GM19193 (cell line): ENCODE data around the gene MYO19.

Experiments used
- POLR2A ChIP-seq: IDR thresholded peaks from 4 replicates; pipeline ENCODE4 v1.6.1; 2011; ENCODE audit not compliant: insufficient read depth, insufficient read length; ENCODE audit errors: extremely low read depth

Gene MYO19

DNA sequence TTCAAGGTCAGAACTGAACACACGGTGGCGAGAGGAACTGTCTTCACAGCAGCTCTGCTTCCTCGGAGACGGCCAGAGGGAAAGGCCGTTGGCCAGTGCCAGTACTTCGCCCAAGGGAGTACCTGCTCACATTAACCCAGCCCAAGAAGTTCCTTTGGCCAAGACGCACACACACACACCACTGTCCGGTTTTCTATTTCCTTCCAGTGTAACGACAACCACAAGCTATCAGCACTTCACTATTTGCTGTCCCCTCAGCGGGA lies 9.3 kb upstream of the MYO19 start:
- no peak for TF ChIP-seq POLR2A

DNA sequence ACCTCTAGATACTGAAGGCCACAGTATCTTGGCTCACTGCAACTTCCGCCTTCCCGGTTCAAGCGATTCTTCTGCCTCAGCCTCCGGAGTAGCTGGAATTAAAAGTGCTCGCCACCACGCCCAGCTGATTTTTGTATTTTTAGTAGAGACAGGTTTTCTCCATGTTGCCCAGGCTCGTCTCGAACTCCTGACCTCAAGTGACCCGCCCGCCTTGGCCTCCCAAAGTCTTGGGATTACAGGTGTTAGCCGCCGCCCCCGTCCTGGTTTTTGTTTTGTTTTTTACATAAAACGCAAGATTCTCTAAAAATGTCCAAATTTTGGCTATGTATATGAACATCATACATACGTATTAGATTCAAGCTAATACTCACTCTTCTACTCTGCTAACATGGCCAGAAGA lies 8.1 kb upstream of the MYO19 start:
- TF ChIP-seq POLR2A: no peak

DNA sequence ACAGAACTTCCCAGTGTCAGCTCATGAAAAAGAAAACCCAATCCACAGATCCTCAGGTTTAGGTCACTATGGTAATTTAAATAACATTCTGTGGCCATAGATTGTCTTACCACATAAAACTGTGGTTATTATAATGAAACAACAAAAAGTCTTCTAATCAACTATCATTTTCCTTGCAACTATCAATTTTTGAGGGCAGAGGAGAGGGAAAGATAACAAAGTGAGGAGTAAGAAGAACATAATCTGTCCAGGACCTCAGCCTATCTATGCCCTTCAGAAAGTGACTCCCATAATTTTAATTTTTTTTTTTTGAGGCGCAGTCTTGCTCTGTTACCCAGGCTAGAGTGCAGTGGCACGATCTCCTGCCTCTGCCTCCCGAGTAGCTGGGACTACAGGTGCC lies 6.0 kb upstream of the MYO19 start:
- TF ChIP-seq POLR2A: no peak

DNA sequence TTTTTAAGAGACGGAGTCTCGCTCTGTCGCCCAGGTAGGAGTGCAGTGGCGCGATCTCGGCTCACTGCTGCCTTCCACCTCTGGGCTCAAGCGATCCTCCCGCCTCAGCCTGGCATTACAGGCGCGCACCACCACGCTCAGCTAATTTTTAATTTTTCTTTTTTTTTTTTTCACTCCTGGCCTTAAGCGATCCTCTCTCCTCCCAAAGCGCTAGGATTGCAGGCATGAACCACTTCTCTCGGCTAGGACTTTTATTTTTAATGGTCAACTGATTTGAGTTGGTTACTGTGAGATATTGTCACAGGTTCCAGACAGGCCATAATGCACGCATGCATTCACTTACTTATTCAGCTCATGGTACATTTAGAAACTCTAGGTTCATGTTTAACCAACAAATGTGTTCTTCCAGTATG lies 1.0 kb upstream of the MYO19 start:
- no peak for TF ChIP-seq POLR2A

DNA sequence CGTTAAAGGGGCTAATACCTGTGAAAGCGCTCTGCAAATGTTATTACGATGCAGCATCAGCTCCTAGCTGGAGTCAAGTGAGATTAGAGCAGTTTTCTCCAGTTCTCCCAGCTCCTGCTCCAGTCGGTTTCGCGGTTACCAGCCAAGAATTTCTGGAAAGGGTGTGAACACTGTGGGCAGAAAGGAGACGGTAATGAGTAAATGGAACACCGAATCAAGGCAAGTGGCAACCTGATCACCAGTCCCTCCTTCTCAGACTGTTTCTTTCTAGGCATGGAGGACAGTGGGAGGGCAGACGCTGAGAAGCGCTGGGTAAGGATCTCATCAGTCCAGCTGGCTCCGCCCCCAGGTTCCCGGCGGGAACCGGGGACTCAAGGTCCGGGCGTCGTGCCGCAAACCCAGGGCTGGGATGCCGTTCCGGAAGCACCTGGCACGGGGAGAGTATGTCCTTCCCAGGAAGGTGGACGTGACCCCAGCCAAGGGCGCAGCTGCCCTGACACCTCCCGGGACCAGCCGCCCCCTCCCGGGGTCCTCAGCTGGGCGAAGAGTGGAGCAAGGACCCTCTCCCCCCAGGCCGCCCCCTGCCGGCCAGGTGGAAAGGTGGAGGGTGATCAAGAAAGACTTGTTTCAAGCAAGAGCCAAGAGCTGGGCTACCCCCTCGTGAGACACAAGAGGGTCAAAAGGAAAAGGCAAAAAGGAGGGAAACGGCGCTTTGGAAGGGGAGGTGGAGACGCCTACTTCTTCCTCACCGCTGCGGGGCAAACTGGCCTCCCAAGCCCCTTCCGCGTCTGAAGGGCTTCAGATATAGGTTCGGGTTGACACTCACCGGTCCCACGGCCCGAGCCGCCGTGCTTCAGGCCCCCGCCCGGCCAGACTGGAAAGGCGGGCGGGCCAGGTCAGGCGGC lies 481 bp downstream of the MYO19 start:
- TF ChIP-seq POLR2A: no peak

DNA sequence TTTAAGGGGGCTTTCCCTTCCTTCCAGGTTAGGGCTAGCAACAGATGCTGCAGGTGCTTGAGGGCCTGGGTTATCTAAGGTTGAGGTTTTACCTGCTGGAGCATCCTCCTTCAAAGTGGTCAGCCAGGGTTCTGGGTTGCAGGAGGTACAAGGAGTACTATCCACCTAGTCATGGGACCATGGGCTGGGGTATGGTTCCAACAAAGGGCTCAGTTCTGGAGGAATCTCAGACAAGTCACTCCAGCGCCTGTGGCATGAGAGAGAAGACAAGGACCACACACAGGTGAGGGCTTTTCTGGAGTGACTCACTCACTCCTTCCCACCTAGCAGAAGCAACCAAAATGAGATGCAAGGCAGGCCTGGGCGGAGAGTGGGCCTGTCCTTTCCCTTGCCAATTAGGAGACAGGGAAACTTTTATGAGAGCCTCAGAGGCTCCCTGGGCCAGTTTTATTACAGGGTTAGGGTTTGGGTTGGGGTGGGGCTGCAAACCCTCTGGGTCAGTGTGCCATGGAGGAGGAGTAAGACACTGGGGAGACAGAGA lies 2.2 kb downstream of the MYO19 start:
- no peak for TF ChIP-seq POLR2A

DNA sequence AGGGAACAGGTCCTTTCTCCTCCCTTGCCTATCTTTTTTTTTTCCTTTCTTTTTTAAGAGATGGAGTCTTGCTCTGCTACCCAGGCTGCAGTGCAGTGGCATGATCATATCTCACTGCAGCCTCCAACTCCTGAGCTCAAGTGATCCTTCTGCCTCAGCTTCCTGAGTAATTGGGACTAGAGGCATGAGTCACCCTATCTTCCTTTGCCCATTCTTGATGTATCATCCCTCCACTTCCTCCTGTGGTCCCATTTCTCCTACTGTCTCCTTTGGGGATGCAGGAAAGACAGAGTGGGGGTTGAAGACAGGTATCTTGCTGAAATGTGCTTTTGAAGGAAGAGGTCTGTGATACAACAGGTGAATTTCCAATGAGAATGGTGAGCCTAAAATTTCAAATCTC lies 5.5 kb downstream of the MYO19 start:
- no peak for TF ChIP-seq POLR2A

DNA sequence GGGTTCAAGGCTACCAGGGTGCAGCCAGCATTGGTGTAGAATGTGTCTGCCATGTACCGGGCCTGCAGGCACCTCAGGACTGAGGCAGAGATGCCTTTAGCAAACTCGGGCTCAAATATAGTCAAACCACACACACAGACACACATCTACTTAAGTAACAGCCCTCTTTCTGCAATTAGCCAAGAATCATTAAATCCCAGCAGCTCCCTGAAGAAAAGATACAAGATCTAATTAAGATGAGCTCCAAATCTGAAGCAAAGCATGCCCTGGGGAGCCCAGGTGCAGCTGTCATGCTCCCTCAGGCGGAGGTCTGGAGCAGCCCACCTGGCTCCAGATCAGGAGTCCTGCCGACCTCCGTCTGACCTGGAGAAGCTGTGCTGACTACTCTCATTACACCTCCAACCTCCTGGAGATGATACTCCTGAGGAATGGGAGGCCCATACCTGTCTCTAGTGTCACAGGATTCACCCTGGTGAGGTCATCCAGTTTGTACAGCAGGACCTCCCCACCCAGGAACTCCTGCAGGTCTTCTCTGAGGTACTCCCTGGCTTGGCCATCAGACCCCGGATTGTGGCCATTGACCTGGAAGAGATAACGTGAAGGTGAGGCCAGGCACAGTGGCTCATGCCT lies 6.9 kb downstream of the MYO19 start:
- TF ChIP-seq POLR2A: no peak

DNA sequence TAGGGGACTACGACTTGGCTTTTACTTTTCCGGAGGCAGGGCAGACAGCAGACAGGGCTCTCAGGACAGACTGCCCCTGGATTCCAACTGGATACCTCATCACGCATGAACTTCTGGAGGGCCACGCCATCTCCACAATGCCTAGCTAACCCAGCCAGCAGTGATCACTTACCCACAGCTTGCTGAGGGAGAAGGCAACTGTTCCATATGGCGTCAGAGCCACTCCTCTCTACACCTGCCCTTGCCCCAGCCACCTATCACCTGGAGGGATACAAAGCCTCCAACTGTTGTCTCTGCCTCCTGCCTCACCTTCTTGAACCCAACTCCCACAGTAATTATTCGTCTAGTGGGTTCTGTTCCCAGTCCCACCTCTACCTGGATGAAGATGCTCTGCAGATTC lies 8.8 kb downstream of the MYO19 start:
- no peak for TF ChIP-seq POLR2A

DNA sequence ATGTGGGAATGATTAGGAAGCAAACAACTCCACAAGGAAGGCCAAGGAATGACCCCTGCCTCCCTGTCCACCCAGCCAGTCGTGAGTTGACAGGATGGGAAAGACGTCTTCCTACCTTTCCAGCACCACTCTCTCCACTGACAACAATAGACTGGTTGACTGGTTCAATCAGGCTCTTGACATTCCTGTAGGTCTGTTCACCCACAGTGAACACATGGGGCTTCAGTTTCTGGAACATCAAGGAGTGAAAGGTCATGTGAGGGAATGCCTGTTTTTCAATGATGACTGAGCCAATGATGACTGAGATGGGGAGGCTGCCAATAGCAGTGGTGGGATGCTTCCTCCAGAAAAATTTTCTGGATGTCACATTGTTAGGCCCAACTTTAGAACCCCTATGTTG lies 9.6 kb downstream of the MYO19 start:
- TF ChIP-seq POLR2A: no peak

DNA sequence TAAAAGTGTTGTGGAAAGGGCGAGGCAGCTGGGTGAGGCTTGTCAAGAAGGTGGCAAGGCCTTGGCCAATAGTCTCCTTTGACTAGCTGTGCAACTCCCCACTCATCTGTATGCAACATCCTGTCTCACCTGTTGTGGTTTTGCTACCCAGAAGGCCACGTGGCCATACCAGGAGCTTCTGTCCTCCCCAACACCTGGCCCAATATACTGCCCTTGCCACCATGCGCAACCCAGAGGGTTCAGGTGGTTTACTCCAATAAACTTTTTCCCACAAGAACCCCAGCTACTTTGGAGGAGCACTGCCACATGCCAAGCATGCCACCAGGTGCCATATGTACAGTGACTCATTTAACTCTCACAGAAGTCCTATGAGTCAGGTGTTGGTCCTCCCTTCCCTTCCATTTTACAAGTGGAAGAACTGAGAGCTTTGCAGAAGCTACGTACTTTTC lies 10.2 kb downstream of the MYO19 start:
- TF ChIP-seq POLR2A: no peak

DNA sequence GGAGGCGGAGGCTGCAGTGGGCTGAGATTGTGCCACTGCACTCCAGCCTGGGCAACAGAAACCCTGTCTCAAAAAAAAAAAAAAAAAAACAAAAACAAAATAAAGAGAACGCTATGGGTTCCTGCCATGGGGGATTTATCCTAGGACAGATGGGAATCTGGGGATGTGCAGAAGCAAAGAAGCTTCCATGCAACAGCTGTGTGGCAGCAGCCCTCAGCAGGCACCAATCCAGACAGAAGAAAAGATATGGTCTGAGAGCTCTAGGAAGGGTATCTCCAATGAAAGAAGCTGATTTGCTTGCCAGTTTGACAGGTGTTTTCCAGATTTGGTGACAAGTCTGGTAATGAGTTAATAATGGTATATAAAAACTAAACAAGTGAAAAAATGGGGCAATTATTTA lies 11.6 kb downstream of the MYO19 start:
- no peak for TF ChIP-seq POLR2A

DNA sequence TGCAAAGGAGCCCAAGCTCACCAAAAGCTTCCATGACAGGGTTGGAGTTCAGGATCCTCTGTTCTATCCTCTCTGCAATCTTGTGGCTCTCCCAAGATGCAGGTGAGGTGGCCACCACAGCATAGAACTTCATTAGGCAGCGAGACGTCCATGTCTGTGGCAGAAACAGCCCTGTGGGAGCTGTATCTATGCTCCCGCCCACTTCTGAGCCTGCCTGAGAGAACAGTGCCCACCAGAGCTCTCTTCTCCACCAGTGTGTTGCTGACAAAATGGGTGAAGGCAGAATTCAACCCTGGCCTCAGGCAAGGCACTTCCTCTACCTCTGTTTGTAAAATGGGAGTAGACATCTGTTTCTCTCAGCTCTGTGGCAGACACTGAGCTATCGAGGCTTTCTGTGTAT lies 18.8 kb downstream of the MYO19 start:
- no peak for TF ChIP-seq POLR2A

DNA sequence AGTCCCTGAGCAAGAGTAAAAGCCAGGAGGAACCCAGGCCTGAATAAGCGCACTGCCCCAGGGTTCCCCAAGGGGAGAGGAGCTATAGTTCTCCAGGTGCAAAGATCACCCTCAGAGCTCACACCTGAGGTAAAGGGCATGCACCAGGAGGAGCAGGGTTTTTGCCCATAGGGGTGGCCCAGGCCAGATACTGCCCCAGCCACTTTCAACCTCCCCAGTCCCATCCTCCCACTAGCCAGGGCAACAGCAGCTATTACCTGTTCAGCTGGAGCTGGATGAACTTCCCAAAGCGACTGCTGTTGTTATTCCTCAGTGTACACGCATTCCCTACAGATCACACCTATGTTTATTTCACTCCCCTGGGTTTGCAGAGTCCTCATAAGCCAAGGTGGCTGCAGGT lies 19.8 kb downstream of the MYO19 start:
- no peak for TF ChIP-seq POLR2A

DNA sequence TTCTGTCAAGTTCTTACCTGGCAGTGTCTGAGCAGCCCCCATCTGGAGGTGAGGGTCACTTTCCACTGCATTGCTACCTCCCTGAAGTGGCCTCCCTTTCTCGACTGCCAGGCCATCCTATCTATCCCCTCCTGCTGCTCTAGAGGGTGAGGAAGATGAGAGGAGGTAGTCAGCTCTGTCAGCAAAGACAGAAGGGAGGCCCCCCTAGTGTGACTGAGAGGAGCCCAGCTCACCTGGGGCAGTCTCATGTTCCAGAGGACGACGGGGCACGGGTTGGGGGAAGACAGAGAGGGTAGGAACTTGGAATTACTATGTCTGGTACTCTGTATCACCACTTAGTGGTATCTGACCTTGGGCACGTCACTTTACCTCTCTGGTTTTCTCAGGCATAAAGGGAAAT lies 22.0 kb downstream of the MYO19 start:
- TF ChIP-seq POLR2A: no peak

DNA sequence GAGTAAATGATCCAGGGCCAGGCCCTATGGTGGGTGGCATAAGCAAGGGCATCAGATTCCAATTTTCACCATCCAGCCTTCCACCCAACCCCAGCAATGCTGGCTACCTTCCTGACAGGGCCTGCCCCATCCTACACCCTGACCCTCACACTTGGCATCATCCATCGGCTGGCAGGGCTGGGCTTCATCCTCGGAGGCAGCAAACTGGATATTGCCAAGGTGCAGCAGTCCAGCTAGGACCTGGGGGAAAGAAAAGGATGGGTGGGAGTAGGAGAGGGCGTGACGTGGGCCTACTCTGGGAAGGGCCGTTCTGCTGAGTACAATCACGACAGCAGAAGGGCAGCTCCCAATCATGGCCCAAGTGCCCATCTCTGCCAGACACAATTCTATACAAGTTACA lies 23.5 kb downstream of the MYO19 start:
- no peak for TF ChIP-seq POLR2A
